GM21360 (cell line): ENCODE results near the gene RASA4B.
"Not testable (repeated sequence)": the region's sequence is repeated elsewhere in the genome, so short reads cannot be mapped to it uniquely, and the experiment has no call there.

Experiments
- ATAC-seq: cut with Tn5 transposase; IDR thresholded peaks from one replicate; pipeline ENCODE4 v1.9.1; 2021; ENCODE audit warnings: mild to moderate bottlenecking, moderate library complexity; ENCODE audit not compliant: unreplicated experiment

The RASA4B gene

DNA sequence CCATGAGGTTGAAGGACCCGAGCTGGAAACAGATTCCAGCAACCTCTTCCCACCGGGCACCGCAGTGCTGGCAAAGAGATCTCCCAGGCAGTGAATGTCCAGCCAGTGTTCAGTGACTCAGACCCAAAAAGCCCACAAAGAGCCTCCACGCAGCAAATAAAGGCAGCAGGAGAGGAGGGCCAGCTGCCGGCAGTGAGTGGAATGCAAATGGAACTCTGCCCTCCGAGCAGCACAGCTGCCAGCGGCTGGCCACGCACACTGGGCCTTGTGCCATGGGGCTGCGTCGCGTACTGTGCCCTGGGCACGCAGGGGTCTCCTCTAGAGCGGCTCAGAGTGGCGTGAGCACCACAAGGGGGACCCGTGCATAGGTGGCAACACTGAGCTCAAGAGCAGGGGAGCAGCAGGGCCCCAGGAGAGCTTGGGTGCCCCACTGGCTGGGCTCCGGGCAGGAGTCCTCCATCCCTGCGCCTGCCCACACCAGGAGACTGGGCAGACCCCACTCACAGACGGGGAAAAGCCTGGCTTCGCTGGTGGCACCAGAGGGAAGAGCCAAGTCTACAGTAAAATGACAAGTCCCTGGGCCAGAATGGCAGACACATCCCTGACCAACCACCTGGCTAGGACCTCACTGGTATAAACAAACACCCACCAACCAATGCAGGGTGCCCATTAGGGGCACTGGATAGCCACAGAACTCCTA lies 42.7 kb downstream of the RASA4B start:
- not testable (repeated sequence) for ATAC-seq

GRCh38 chr7:102474116-102474515 lies 43.5 kb downstream of the RASA4B start:
- ATAC-seq: not testable (repeated sequence)

DNA sequence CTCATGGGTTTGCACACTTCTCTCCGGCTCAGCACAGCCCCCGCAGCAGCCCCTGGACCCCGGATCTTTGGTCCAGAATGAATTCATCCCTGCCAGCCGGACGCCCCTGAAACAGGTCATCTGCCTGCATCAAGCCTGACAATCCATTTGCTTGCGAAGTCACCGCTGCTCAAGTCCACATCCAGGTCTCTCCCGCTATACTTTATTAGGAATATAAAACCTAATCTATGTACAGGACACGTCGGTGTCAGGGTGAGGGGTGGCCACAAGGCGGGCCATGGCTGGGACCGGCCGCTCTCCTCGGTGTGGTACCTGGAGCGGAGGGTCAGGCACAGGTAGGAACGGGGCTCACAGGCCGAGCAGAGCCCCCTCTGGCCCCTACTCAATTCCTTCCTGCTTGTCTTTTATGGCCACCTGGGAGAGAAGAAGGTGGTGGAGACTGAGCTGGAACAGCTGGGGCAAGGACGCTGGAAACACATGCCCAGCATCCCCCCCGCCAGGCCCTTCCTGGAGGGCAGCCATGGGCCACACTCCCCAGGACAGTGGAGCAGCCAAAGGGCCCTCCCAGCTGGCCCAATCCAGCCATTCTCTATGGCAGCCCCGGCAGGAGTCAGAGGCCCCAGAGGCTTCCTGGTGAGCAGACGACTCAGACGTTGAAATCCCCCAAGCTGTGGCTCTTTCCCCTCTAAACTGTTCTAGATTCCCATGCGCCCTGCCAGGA lies 44.1 kb downstream of the RASA4B start:
- ATAC-seq: no peak

GRCh38 chr7:102472126-102473041 lies 45.2 kb downstream of the RASA4B start:
- no peak for ATAC-seq

DNA sequence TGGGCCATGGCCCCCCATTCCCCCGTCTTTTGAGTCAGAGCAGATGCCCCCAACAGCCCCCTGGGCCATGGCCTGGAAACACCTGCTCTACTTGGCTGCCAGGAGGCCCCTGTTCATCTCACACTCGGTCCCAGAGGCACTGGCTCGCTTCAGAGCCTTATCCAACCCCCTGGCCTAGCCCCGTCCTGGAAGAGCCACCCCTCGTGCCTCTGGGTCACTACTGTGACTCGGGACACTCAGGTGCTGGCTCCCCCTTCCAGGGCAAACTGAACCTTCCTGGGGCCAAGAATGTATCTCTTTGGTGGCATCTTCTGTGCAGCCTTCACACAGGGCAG lies 45.8 kb downstream of the RASA4B start:
- ATAC-seq: no peak

- no peak for ATAC-seq
Measured at GRCh38 chr7:102469972-102470825, 47.4 kb downstream of the RASA4B start.

DNA sequence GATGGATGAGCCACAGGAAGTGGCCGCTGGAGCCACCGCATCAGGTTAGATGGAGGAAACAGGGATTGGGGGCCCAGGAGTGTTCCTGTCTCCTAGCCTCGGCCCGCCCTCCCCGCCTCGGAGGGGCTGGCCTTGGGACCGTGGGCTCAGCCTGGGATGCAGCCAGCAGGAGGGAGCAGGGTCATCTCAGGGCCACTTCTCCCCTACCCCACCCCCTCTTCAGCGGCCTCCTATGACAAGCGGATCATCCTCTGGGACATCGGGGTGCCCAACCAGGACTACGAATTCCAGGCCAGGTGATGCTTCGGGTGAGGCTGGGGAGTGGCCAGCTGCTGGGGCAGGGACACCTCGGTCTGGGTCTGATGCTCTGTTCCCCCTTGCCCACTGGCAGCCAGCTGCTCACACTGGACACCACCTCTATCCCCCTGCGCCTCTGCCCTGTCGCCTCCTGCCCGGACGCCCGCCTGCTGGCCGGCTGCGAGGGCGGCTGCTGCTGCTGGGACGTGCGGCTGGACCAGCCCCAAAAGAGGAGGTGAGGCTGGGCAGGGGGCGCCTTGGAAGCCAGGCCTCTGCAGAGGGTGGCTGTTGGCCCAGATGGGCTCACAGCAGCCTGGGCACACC lies 48.1 kb downstream of the RASA4B start:
- no peak for ATAC-seq

DNA sequence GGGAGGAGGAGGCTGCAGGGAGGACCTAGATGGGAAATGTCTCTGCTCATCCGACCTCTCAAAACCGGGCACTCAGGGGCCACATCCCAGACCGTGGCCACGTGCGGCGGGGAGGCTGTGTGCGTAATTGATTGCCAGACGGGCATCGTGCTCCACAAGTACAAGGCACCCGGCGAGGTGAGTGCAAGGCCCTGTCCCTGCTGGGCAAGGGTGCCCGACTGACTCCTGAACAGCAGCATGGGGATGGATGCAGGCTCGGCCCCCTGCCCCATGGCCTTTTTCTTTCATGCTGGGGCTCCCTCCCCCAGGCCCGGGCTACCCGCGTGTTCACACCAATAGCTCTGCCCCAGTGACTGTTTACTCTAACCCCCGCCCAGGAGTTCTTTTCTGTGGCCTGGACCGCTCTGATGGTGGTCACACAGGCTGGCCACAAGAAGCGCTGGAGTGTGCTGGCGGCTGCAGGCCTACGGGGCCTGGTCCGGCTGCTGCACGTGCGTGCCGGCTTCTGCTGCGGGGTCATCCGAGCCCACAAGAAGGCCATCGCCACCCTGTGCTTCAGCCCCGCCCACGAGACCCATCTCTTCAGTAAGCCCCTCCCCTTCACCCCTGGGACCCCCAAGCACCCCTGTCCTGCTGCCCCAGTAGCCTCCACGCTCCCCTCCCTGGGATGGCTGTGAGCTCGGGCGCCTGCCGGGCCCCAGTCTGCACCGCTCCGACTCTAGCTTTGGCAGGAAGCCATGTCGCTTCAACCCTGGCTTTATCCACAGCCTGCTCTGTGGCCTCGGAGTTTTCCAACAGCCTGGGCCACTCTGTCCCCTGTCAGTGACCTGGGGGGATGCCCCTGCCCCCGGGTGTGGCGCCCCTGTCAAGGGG lies 48.9 kb downstream of the RASA4B start:
- ATAC-seq: no peak

DNA sequence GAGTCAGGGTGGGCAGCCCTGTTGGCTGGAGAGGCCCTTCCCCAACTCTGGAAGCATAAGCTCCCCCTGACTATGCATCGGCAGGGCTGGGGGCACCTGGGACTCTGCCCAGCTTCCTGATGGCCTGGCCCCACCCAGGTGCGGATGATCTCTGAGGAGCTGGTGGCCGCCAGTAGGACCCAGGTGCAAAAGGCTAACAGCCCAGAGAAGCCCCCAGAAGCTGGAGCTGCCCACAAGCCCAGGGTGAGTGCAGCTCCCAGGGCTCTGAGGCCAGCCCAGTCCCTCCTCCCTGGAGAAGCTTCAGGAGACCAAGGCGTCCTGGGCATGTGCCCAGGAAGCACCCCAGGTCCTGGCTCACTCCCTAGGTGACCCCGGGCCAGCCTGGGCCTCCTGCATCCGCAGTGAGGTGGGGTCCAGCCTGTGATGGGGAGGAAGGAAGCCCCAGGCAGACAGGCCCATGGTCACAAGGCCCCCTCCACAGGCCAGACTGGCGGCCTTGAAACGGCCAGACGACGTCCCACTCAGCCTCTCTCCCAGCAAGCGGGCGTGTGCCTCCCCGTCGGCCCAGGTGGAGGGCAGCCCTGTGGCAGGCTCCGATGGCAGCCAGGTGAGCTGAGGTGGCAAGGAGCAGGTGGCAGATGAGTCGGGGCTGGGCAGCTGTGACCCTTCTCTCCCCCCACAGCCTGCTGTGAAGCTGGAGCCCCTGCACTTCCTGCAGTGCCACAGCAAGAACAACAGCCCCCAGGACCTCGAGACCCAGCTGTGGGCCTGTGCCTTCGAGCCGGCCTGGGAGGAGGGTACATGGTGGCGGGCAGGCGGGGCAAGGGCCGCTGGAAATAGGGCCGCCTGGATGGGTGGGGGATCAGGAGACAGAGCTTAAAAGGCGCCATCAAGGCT lies 49.7 kb downstream of the RASA4B start:
- no peak for ATAC-seq

- ATAC-seq: no peak
Measured at GRCh38 chr7:102466097-102466496, 51.5 kb downstream of the RASA4B start.

DNA sequence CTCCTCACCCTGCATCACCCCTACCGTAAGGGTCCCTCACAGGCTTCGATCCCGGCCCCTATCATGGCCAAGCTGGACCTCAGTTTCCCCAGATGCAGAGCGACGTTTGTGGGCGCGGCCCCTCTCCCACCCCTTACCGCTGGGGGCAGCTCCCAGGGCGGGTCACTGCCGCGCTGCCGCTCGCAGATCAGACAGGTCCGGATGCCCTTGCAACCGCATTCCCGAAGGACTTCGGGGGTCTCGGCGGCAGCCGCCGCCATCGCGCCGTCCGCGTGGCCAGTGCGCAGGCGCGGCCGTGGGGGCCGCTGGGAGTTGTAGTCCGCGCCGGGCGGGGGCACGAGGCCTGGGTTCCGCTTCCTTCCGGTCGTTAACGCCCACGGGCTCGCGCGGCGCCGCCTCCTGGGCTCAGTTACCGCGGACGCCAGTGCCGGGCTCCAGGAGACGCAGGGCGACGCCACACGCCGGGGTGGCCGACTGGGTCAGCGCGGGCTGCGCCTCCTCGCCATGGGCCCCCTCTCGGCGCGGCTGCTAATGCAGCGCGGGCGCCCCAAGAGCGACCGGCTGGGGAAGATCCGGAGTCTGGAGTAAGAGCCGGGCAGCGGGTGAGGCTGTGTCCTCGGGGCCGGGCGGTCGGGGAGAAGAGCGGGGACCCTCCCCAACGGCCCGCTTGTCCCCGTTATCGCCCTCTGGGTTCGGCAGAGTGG lies 52.8 kb downstream of the RASA4B start, which contains the start of the genes ALKBH4 and LRWD1:
Gene ALKBH4, minus strand, starts transcription at position 287 of the 704 bp plus-strand sequence. Its CDS starts 27 bp downstream, at position 260.
Gene LRWD1, plus strand, starts transcription at position 408 of the 704 bp plus-strand sequence. Its CDS starts 97 bp downstream, at position 505.
- ATAC-seq: peak; percentile 83

- ATAC-seq: no peak
Measured at GRCh38 chr7:102463841-102464576, 53.6 kb downstream of the RASA4B start.

DNA sequence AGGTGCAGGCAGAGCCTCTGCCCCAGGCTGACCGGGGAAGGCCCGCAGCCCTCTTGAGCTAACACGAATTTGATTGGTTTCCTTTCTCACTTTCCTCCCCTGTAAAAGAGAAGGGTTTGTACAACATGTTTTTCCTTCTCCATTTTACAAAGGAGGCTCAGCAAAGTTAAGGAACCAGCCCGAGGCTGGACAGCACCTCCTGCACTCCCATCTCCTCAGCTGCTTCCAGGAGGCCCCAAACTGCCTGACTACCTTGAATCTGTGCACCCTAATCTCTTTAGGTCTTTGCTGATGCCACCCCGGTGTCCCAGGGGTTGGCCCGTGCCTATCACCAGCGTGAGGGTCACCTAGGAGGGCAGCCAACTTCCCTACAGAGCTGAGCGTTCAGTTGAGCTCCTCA lies 57.1 kb downstream of the RASA4B start:
- no peak for ATAC-seq

GRCh38 chr7:102459221-102459844 lies 58.2 kb downstream of the RASA4B start:
- ATAC-seq: no peak

DNA sequence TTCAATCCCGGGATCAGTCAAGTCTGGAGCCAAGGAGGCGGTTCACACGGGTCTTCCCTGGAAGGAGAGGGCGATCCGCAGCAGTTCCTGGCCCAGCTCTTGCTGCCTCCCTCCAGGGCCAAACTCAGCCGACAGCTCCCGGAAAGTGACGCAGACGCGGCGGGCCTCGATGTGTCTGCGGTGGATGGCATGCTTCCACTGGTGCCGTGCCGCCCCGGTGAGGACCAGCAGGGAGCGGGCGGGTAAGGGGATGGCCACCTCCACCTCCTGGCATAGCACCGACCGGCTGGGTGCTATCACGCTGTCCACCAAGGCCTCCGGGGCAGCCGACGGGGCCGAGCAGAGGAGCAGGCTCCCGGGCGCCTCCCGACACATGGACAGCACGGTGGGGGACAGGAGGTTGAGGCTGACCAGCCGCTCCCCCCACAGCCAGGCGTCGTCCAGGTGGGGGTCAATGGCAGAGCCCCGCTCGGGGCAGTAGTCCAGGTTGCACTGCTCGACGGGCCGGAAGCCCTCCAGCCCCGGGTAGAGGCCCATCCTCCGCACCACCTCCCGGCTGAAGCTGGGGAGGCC lies 60.1 kb downstream of the RASA4B start:
- no peak for ATAC-seq

GRCh38 chr7:102456327-102456726 lies 61.2 kb downstream of the RASA4B start:
- ATAC-seq: no peak
